HG03378 (cell line): ENCODE measurements around the gene LCE3E.
"Not testable (repeated sequence)": the region's sequence is repeated elsewhere in the genome, so short reads cannot be mapped to it uniquely, and the experiment has no call there.

ENCODE experiments used
- ATAC-seq: cut with Tn5 transposase; IDR thresholded peaks from one replicate; pipeline ENCODE4 v1.9.1; 2021; ENCODE audit warnings: mild to moderate bottlenecking, moderate library complexity; ENCODE audit not compliant: unreplicated experiment

Gene LCE3E, protein sequence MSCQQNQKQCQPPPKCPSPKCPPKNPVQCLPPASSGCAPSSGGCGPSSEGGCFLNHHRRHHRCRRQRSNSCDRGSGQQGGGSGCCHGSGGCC

DNA sequence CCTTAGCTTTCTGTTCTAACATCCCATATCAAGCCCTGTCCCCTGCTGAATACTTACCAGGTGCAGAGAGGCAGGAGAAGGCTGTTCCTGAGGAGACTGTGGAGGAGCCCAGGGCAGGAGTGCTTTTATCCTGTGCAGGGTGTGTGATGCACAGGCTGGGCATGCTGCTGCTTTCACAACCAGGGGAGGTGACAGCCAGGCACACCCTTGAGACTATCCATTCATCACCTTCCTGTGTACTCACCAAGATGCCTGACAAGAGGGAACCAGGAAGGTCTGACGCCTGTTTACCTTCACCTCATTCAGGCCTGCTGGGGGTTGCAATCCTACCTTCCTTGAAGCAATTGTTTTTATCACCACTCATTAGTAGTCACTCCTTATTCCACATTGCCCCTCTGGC, at the start of gene LCE3E:
Gene LCE3E, minus strand, starts transcription at position 100 of the 400 bp plus-strand sequence. CDS start 572 bp downstream, outside the sequence.
- ATAC-seq, result no peak

- ATAC-seq, result no peak
These were observed 46.9 kb upstream of the LCE3E start, which contains the start of gene LCE3B for GRCh38 chr1:152613511-152613910. LCE3B (plus strand) TSS chr1:152613811; CDS start chr1:152613811, 0 bp downstream.

DNA sequence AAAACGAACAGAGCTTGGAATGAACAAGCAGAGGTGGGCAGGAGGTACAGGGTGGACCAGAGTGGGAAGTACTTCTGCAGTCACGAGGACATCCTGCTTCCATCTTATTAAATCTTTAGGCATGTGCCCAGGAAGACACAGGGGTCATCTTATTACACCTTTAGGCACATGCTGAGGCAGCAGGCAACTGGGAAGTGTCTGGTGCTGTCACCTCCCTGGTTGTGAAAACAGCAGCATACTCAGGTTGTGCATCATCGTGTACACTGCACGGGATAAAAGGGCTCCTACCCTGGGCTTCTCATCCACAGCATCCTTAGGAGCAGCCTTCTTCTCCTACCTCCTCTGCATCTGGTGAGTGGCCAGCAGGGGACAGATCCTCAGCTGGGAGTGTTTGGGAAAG, 33.4 kb upstream of the LCE3E start, which contains the start of gene LCE3C:
Gene LCE3C, plus strand, starts transcription at position 301 of the 400 bp plus-strand sequence. CDS start 498 bp downstream, outside the sequence.
- ATAC-seq, result no peak

DNA sequence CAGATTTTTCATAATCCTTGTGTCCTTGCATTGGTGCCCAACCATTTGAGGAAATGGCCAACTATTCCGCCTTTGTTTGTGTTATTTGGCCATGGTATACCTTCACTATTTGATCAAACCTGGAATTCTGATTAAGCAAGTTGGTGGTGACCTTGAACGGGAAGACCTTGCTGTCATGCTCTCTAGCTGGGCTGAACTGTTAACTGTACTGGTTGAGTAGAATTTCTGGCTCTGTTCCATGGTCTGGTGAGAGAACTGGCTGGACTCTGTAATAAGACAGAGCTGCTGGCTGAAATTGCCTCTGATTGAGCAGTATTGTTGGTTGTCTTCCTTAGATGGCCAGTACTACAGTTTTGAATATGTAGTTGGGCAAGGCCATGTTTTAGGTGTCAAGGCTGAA, 30.4 kb upstream of the LCE3E start:
- no peak for ATAC-seq

- no peak for ATAC-seq
These were observed 19.0 kb upstream of the LCE3E start for GRCh38 chr1:152585586-152585985.

DNA sequence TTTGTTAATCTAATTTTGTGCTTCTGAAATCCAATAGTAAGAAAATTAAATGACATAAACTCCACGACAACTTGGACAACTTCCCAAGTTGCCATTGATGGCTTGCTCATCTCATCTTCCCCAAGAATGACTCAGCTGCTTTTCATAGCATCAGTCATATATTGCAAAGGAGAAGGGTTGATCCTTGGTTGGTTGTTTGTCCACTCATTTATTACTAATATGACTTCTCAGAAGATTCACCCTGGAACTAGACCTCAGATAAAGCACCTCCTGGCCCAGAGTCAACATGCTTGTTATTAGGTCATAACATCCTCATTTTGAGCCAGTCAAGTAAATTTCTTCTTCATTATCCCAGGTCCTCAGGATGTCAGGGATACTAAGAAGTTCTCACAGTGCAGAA, 16.1 kb upstream of the LCE3E start:
- no peak for ATAC-seq

DNA sequence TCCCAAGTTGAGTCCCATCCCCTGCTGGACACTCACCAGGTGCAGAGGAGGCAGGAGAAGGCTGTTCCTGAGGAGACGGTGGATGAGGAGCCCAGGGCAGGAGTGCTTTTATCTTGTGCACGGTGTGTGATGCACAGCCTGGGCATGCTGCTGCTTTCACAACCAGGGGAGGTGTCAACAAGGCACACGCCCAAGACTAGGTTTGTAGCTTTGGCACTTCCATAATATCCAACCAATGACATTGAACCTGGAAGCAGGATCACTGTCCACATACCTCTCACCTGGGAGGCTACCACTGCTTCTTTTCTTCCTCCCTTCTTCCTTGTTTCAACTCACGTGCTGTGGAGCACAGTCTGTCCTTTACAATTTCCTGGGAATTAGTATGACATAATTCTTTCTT, 13.9 kb upstream of the LCE3E start, which contains the start of gene LCE3D:
Gene LCE3D, minus strand, starts transcription at position 84 of the 400 bp plus-strand sequence. CDS start 580 bp downstream, outside the sequence.
- ATAC-seq, result no peak

- ATAC-seq, result not testable (repeated sequence)
These were observed 12.9 kb upstream of the LCE3E start for GRCh38 chr1:152579526-152579925.

GRCh38 chr1:152577168-152577567, 10.6 kb upstream of the LCE3E start:
- no peak for ATAC-seq

DNA sequence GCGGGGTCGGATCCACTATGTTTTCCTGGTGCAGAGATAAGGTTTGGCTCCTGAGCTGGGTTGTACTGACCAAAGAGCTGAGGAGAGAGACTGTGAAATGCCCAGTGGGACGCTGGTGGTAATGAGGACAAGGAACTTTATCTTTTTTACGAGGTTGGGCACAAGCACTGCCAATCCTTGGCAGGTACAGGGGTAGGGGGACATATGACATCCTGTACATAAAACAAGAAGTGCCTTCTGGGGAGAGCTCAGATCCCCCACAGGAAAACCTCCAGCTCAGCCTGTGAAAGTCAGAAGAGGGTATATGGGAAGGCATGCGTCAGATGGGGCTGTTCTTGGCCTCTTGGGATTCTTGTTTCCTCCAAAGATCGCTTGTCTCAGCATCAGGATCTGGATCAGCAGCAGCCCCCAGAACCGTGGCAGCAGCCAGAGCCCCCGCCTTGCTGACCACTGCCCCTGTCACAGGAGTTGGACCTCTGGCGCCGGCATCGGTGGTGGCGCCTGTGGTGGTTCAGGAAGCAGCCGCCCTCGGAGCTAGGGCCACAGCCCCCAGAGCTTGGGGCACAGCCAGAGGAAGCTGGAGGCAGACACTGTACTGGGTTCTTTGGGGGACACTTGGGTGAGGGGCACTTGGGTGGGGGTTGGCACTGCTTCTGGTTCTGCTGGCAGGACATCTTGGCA, 905 bp downstream of the LCE3E start:
- no peak for ATAC-seq

DNA sequence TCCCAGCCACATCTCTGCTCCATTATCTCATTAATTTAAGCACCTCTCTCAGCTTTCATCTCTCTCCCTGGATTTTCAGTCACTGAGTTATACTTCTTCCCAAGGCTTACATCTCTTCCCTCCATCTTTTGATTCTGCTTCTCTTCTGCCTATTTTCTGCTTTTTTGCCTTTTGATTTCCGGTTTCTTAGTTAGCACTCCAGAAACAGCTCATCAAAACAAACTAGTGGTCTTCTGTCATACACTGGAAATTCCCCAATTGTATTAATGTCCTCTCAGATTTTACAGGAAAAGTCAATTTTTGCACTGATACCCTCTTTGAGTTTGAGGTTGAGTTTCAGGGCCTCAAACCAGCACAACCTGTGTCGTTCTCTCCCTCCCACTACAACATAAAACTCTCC, 1.5 kb downstream of the LCE3E start:
- no peak for ATAC-seq

DNA sequence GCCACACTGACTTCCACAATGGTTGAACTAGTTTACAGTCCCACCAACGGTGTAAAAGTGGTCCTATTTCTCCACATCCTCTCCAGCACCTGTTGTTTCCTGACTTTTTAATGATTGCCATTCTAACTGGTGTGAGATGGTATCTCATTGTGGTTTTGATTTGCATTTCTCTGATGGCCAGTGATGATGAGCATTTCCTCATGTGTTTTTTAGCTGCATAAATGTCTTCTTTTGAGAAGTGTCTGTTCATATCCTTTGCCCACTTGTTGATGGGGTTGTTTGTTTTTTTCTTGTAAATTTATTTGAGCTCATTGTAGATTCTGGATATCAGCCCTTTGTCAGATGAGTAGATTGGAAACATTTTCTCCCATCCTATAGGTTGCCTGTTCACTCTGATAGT, 18.2 kb downstream of the LCE3E start:
- ATAC-seq, result not testable (repeated sequence)

DNA sequence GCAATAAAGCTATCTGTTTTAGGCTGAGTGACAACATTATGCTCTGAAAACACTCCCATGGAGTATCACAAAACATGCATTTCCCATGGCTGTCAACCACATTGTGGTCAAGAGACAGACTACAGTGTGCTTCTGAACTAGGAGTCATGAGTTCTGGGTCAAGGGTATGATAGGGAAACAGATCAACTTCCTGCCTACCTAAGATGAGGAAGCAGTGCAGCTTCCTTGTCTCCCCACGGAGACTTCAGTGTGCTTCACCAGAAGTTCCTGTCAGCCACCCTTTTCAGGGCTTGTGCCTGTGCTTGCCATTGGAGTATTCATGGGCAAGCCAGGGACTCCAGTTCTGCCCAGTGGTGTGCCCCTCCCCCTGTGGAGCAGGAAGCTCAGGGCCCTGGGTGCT, 19.9 kb downstream of the LCE3E start:
- ATAC-seq, result no peak

GRCh38 chr1:152543820-152544219, 22.8 kb downstream of the LCE3E start:
- no peak for ATAC-seq

DNA sequence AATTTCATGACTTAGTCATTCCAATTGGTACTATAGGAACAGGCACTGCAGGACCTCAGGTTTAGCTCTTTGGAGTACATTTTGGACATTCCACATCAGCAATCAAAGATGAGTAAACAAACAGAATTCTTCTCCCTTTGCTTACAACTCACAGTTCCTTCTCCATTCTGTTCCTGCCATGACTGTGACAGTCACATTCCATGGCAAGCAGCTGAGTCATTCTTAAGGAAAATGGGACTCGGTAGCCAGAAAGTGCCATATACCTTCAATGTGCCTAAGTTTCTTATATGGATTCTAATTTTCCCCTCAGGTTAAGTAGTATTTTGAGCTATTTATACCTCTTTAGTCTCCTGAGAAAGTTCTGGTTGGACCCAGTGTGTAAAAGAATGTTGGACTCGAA, 26.7 kb downstream of the LCE3E start:
- ATAC-seq, result no peak

GRCh38 chr1:152537496-152537895, 29.1 kb downstream of the LCE3E start:
- ATAC-seq, result no peak

DNA sequence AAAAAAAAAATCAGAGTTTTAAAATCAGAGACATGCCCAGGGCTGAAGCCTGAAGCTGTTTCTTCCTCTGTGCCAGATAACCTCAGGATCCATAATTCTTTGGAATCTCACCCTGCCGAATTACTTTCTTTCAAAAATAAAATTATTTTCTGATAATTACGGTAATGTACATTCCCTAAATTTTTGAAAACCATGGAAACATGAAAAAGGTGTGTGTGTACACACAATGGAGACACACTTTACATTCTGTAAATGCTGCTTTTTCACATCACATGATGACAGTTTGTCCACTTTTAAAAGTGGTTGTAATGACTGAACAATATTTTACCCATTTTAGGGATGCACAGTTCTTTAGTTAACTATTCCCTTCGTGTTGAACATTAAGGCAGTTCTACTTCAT, 30.8 kb downstream of the LCE3E start:
- no peak for ATAC-seq

GRCh38 chr1:152533327-152533938, 33.1 kb downstream of the LCE3E start:
- no peak for ATAC-seq

DNA sequence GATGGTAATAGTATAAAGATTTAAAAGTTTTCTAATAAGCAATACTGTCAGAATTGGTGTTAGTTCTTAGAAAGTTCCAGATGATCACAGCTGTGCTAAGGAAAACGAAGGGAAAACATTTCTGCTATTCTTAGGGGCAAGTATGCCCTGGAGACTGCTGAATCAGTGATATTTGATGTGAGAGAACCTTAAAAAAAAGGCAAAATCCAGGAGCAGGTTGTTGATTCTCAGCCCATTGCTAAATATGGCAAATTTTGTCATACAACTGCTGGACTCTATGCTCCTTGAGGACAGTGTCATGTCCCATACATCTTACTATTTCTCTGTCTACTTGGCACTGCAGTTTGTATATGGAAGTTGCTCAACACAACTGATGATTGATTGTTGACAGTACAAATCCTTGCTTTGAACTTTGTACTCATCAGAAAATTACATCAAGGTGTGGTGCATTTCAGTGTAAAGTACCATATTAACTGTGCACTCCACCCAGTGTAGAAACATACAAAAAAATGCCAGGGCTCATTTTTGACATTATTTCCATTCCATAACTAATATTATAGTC, 41.4 kb downstream of the LCE3E start:
- ATAC-seq, result no peak

DNA sequence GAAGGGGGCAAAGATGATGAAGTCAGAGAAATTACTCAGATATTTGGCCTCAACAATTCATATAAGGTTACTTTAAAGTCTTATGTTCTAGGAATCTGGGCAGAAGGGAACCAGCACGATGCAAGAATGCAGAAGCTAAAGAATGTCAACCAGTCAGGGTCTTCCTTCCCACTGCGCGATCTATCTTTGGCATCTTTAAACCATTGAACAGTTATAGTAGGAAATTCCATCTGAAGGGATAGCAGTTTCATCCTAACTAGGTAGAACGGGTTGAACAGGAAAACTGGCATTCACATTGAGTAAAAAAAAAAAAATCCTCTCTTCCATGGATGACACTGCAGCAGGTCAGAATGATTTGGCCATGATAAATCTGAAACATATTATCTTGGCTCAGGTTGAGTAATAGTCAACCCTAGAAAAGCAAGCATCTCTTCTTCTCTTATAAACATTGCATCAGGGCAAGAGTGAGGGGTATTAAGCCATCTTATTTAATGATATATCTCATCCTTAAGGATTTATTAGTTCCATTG, 46.0 kb downstream of the LCE3E start:
- ATAC-seq, result no peak

- ATAC-seq, result no peak
These were observed 46.7 kb downstream of the LCE3E start for GRCh38 chr1:152519851-152520250.
